ENCODE results near the gene LARGE1. TPM values are rescaled to one million over a fixed set of nuclear protein-coding genes. Genes with fewer than 3 reads are reported as not detected.

Gene LARGE1
- total and polyA plus RNA-seq, 4 experiments from 2014 or later = 0.06 to 1.1 (median 1.0) TPM; not detected in 1

GRCh38 chr22:33903012-33903411 is 17.3 kb downstream of the LARGE1 start:
- Mint-ChIP-seq H3K4me3 (no peak overlapping the region), H3K27me3 (peaks cover 1 to 4% of the 10 kb centered on the region in 2 donors), H3K9me3 (peaks cover 0 to 5% (median 0%) of the 10 kb centered on the region in 8 donors), H3K27ac (no peak overlapping the region), H3K36me3 (no peaks in the 10 kb centered on the region), H3K4me1 (no peaks in the 10 kb centered on the region)
- H3K27me3 ChIP-seq (ENCODE audit: insufficient read depth, low read length) = no peaks in the 10 kb centered on the region
- ChIA-PET POLR2A (ENCODE audit: partially characterized antibody) (no interaction called here), CTCF (ENCODE audit: partially characterized antibody) (no interaction called here)
- no peaks in the 10 kb centered on the region for H3K36me3 ChIP-seq (ENCODE audit: insufficient read depth, low read length)
- H3K27ac ChIP-seq (ENCODE audit: low read depth, low read length) = no peak overlapping the region
- H3K4me1 ChIP-seq (ENCODE audit: insufficient read depth, low read length) = no peaks in the 10 kb centered on the region
- H3K4me3 ChIP-seq (ENCODE audit: low read length in 2 of 2) = no peak overlapping the region
- intact Hi-C loops (cut with micrococcal nuclease) = no loop called here
- no peaks in the 10 kb centered on the region for H3K9me3 ChIP-seq (ENCODE audit: control insufficient read depth in 1 of 2, low read length in 2 of 2)
- no peak for DNase-seq

GRCh38 chr22:33902073-33902472 is 18.2 kb downstream of the LARGE1 start:
- no peak overlapping the region for H3K27ac ChIP-seq (ENCODE audit: low read depth, low read length)
- intact Hi-C loops (cut with micrococcal nuclease) = no loop called here
- Mint-ChIP-seq H3K36me3 (no peaks in the 10 kb centered on the region), H3K27me3 (peaks cover 1 to 4% of the 10 kb centered on the region in 2 donors), H3K9me3 (peaks cover 0 to 5% (median 0%) of the 10 kb centered on the region in 8 donors), H3K4me1 (no peaks in the 10 kb centered on the region), H3K4me3 (no peak overlapping the region), H3K27ac (no peak overlapping the region)
- ChIA-PET POLR2A (ENCODE audit: partially characterized antibody) (no interaction called here), CTCF (ENCODE audit: partially characterized antibody) (no interaction called here)
- H3K36me3 ChIP-seq (ENCODE audit: insufficient read depth, low read length) = no peaks in the 10 kb centered on the region
- H3K4me3 ChIP-seq (ENCODE audit: low read length in 2 of 2) = no peak overlapping the region
- no peaks in the 10 kb centered on the region for H3K4me1 ChIP-seq (ENCODE audit: insufficient read depth, low read length)
- no peaks in the 10 kb centered on the region for H3K9me3 ChIP-seq (ENCODE audit: control insufficient read depth in 1 of 2, low read length in 2 of 2)
- H3K27me3 ChIP-seq (ENCODE audit: insufficient read depth, low read length) = no peaks in the 10 kb centered on the region
- DNase-seq = no peak

- no peak for DNase-seq
- no peak overlapping the region for H3K27ac ChIP-seq (ENCODE audit: low read depth, low read length)
- Mint-ChIP-seq H3K4me1 (no peaks in the 10 kb centered on the region), H3K27me3 (peaks cover 1 to 3% of the 10 kb centered on the region in 2 donors), H3K9me3 (peaks cover 0 to 7% (median 3%) of the 10 kb centered on the region in 8 donors), H3K27ac (peak overlapping the region in 1 of 7 donors; percentile 54), H3K36me3 (no peaks in the 10 kb centered on the region), H3K4me3 (no peak overlapping the region)
- no peak overlapping the region for H3K4me3 ChIP-seq (ENCODE audit: low read length in 2 of 2)
- no peaks in the 10 kb centered on the region for H3K36me3 ChIP-seq (ENCODE audit: insufficient read depth, low read length)
- no peaks in the 10 kb centered on the region for H3K9me3 ChIP-seq (ENCODE audit: control insufficient read depth in 1 of 2, low read length in 2 of 2)
- intact Hi-C loops (cut with micrococcal nuclease) = no loop called here
- CTCF ChIA-PET (ENCODE audit: partially characterized antibody) = no interaction called here
- H3K27me3 ChIP-seq (ENCODE audit: insufficient read depth, low read length) = no peaks in the 10 kb centered on the region
- POLR2A ChIA-PET (ENCODE audit: partially characterized antibody) = no interaction called here
- H3K4me1 ChIP-seq (ENCODE audit: insufficient read depth, low read length) = no peaks in the 10 kb centered on the region
These were observed 22.2 kb downstream of the LARGE1 start for GRCh38 chr22:33898121-33898520.

DNA sequence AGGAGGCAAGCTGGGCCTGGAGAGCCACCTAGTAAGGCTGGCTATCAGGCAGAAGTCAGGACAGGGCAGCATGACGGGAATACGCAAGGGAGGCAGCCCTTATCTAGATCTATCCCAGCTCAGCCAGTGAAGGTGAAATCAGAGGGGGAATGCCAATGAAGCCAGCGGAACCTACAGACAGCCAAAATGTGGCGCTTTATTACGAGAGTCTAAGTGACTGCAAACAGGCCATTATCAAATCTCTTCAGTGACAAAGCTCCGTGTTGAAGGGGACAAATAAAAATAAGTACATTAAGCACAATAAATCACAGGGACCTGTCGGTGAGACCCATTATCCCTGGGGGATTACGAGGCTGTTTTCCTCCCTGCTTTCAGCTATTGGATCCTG is 22.8 kb downstream of the LARGE1 start:
- H3K27ac Mint-ChIP-seq = no peak overlapping the region
- ChIA-PET POLR2A (ENCODE audit: partially characterized antibody) (no interaction called here), CTCF (ENCODE audit: partially characterized antibody) (no interaction called here)
- no peak for DNase-seq
- Histone ChIP-seq H3K4me3 (ENCODE audit: low read length in 2 of 2) (no peak overlapping the region), H3K9me3 (ENCODE audit: control insufficient read depth in 1 of 2, low read length in 2 of 2) (no peaks in the 10 kb centered on the region), H3K36me3 (ENCODE audit: insufficient read depth, low read length) (no peaks in the 10 kb centered on the region), H3K4me1 (ENCODE audit: insufficient read depth, low read length) (no peaks in the 10 kb centered on the region), H3K27me3 (ENCODE audit: insufficient read depth, low read length) (no peaks in the 10 kb centered on the region), H3K27ac (ENCODE audit: low read depth, low read length) (no peak overlapping the region)
- no peak overlapping the region for H3K4me3 Mint-ChIP-seq
- H3K27me3 Mint-ChIP-seq = peaks cover 1 to 3% of the 10 kb centered on the region in 2 donors
- H3K36me3 Mint-ChIP-seq = no peaks in the 10 kb centered on the region
- peaks cover 0 to 7% (median 3%) of the 10 kb centered on the region in 8 donors for H3K9me3 Mint-ChIP-seq
- no peaks in the 10 kb centered on the region for H3K4me1 Mint-ChIP-seq
- intact Hi-C loops (cut with micrococcal nuclease) = no loop called here

DNA sequence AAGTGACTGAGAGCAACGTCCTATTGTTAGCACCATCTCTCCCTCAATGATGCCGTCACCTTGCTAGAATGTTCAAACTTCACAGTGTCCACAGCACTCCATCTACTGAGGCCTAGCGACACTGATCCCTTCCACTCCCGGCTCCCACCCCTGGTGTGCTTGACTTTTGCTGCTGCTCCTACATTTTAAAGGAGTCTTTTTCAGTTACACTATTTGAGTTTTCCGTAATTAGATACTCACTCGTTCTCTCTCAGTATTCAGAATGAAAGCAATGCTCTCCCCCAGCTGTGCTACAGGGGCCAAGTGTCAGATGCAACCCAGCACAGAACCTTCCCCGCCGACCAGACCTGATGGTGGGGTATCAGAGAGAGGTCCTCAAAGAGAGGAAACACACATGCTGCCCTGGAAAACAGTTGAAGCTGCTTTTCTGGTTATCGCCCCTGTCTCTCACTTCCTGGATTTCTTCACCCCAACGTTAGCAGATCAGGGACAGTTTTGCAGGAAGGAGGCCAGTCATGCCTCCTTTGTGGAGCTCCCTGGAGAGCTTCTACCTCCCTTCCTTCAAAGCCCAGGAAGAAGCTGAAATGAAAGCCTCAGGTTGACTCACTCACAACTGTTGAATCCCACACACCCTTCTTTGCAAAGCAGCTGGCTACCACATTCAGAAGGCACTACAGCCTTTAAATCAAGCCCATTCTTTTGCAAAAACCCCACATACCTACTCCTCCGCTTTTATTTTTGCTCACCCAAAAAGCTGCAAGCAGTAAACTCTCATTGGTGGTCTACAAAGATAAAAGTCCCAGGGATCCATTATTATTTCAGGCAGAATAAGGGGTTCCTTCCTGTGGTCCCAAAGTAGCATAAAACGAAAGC is 23.5 kb downstream of the LARGE1 start:
- Mint-ChIP-seq H3K27me3 (peaks cover 1 to 2% of the 10 kb centered on the region in 2 donors), H3K4me1 (no peaks in the 10 kb centered on the region), H3K27ac (no peak overlapping the region), H3K4me3 (no peak overlapping the region), H3K36me3 (no peaks in the 10 kb centered on the region), H3K9me3 (peaks cover 0 to 10% (median 4%) of the 10 kb centered on the region in 8 donors)
- ChIA-PET POLR2A (ENCODE audit: partially characterized antibody) (no interaction called here), CTCF (ENCODE audit: partially characterized antibody) (no interaction called here)
- H3K27ac ChIP-seq (ENCODE audit: low read depth, low read length) = no peak overlapping the region
- no peaks in the 10 kb centered on the region for H3K4me1 ChIP-seq (ENCODE audit: insufficient read depth, low read length)
- intact Hi-C loops (cut with micrococcal nuclease) = no loop called here
- H3K4me3 ChIP-seq (ENCODE audit: low read length in 2 of 2) = no peak overlapping the region
- DNase-seq = no peak
- H3K36me3 ChIP-seq (ENCODE audit: insufficient read depth, low read length) = no peaks in the 10 kb centered on the region
- H3K27me3 ChIP-seq (ENCODE audit: insufficient read depth, low read length) = no peaks in the 10 kb centered on the region
- no peaks in the 10 kb centered on the region for H3K9me3 ChIP-seq (ENCODE audit: control insufficient read depth in 1 of 2, low read length in 2 of 2)

DNA sequence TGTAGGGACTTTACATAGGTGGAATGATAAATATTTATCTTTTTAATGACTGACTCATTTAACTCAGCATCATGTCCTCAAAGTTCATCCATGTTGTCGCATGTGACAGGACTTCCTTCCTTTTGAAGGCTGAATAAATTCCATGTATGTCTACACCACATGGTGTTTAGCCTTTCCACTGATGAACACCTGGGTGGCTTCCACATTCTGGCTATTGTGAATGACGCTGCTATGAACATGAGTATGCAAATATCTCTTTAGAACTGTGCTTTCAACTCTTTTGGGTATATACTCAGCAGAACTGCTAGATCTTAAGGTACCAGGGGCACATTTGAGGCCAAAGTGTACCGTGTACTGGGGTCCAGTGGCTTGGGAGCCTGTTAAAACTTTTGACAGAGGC is 24.1 kb downstream of the LARGE1 start:
- intact Hi-C loops (cut with micrococcal nuclease) = no loop called here
- Mint-ChIP-seq H3K27ac (no peak overlapping the region), H3K27me3 (peaks cover 1 to 2% of the 10 kb centered on the region in 2 donors), H3K9me3 (peaks cover 0 to 10% (median 4%) of the 10 kb centered on the region in 8 donors), H3K36me3 (no peaks in the 10 kb centered on the region), H3K4me3 (no peak overlapping the region), H3K4me1 (no peaks in the 10 kb centered on the region)
- no peaks in the 10 kb centered on the region for H3K9me3 ChIP-seq (ENCODE audit: control insufficient read depth in 1 of 2, low read length in 2 of 2)
- no peaks in the 10 kb centered on the region for H3K4me1 ChIP-seq (ENCODE audit: insufficient read depth, low read length)
- POLR2A ChIA-PET (ENCODE audit: partially characterized antibody) = no interaction called here
- no peaks in the 10 kb centered on the region for H3K36me3 ChIP-seq (ENCODE audit: insufficient read depth, low read length)
- CTCF ChIA-PET (ENCODE audit: partially characterized antibody) = no interaction called here
- H3K27me3 ChIP-seq (ENCODE audit: insufficient read depth, low read length) = no peaks in the 10 kb centered on the region
- H3K4me3 ChIP-seq (ENCODE audit: low read length in 2 of 2) = no peak overlapping the region
- DNase-seq = no peak
- no peak overlapping the region for H3K27ac ChIP-seq (ENCODE audit: low read depth, low read length)

GRCh38 chr22:33895444-33895843 is 24.8 kb downstream of the LARGE1 start:
- POLR2A ChIA-PET (ENCODE audit: partially characterized antibody) = no interaction called here
- Histone ChIP-seq H3K4me3 (ENCODE audit: low read length in 2 of 2) (no peak overlapping the region), H3K27ac (ENCODE audit: low read depth, low read length) (no peak overlapping the region), H3K4me1 (ENCODE audit: insufficient read depth, low read length) (no peaks in the 10 kb centered on the region), H3K27me3 (ENCODE audit: insufficient read depth, low read length) (no peaks in the 10 kb centered on the region), H3K36me3 (ENCODE audit: insufficient read depth, low read length) (no peaks in the 10 kb centered on the region), H3K9me3 (ENCODE audit: control insufficient read depth in 1 of 2, low read length in 2 of 2) (no peaks in the 10 kb centered on the region)
- H3K27me3 Mint-ChIP-seq = peaks cover 1 to 2% of the 10 kb centered on the region in 2 donors
- peaks cover 0 to 10% (median 4%) of the 10 kb centered on the region in 8 donors for H3K9me3 Mint-ChIP-seq
- no peaks in the 10 kb centered on the region for H3K4me1 Mint-ChIP-seq
- intact Hi-C loops (cut with micrococcal nuclease) = no loop called here
- no peak overlapping the region for H3K4me3 Mint-ChIP-seq
- no peak overlapping the region for H3K27ac Mint-ChIP-seq
- no peaks in the 10 kb centered on the region for H3K36me3 Mint-ChIP-seq
- no peak for DNase-seq
- CTCF ChIA-PET (ENCODE audit: partially characterized antibody) = no interaction called here
